Esophagus (tissue), 2 donors: ENCODE measurements around the gene RARA. TPM values are rescaled to one million over a fixed set of nuclear protein-coding genes. Genes with fewer than 3 reads are reported as not detected.
A peak's percentile ranks its signal among the peaks of the same experiment; 100 is the strongest.

ENCODE experiments used
- H3K27ac ChIP-seq, 2 donors: one replicate each; pipeline ENCODE4 v1.5.1; 2013; ENCODE audit warnings: low read depth in 2 of 2, mild to moderate bottlenecking in 2 of 2, inconsistent platforms in 1 of 2, low read length in 1 of 2, moderate library complexity in 1 of 2
- H3K27me3 ChIP-seq, 2 donors: one replicate each; pipeline ENCODE4 v1.6.1; 2013; ENCODE audit warnings: low read length in 2 of 2, control low read depth in 1 of 2, mild to moderate bottlenecking in 1 of 2; ENCODE audit not compliant: insufficient read depth in 2 of 2, control insufficient read depth in 1 of 2
- H3K36me3 ChIP-seq, 2 donors: one replicate each; pipeline ENCODE4 v1.6.1; 2013; ENCODE audit warnings: low read length in 1 of 2; ENCODE audit not compliant: control insufficient read depth in 2 of 2, insufficient read depth in 2 of 2
- H3K4me1 ChIP-seq, 2 donors: one replicate each; pipeline ENCODE4 v1.6.1; 2013; ENCODE audit warnings: low read length in 1 of 2; ENCODE audit not compliant: control insufficient read depth in 2 of 2, insufficient read depth in 2 of 2
- H3K4me3 ChIP-seq, 2 donors: one replicate each; pipeline ENCODE4 v1.5.1; 2013; ENCODE audit warnings: low read length in 2 of 2, mild to moderate bottlenecking in 2 of 2, low read depth in 1 of 2, moderate library complexity in 1 of 2
- H3K9me3 ChIP-seq, 2 donors: one replicate each; pipeline ENCODE4 v1.6.1; 2013; ENCODE audit warnings: mild to moderate bottlenecking in 2 of 2, low read depth in 1 of 2, low read length in 1 of 2, moderate library complexity in 1 of 2; ENCODE audit not compliant: control insufficient read depth in 2 of 2, insufficient read depth in 1 of 2
- WGBS, 2 donors: extraction: QIAGEN DNeasy Blood & Tissue Kit; methylation state at CpG; one replicate each; pipeline ENCODE4 v1.1.7; 2013; 5-methylcytosine and 5-hydroxymethylcytosine counted together
- polyA plus RNA-seq, 2 donors: library from polyadenylated mRNA; stranded (reverse); fragments of 200-250 nt; gene quantifications; one replicate each; pipeline ENCODE4 v1.2.3, GENCODE V29; 2013
- donor health status: healthy with polysubstance abuse.
- donor health status: Bipolar disorder and iron deficiency.

Gene RARA
- polyA plus RNA-seq, 2 donors = 5.2 to 6.6 TPM

DNA sequence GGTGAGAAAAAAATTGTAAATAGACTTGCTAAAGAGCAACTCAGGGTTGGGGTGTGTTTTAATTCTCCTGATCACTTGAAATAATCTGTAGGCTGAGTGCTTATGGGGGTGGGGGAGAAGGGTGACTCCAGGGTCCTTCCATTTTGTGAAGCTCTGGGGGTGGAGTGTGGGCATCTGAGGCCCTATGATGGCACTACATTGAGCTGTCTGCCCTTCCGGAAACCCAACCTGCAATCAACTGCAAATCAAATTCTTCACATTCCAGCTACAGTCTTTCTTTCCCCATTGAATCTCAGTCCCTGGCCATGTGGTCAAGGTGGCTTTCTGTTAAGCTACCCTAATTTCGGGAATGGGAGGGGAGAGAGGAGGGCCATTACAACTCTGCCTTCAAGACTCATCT lies 27.3 kb upstream of the RARA start:
- Histone ChIP-seq H3K36me3 (peaks cover 5 to 15% of the 10 kb centered on the region in 2 donors), H3K27me3 (no peaks in the 10 kb centered on the region), H3K4me1 (no peaks in the 10 kb centered on the region), H3K9me3 (no peaks in the 10 kb centered on the region), H3K4me3 (no peak overlapping the region), H3K27ac (no peak overlapping the region)
- WGBS, 2 donors = 80 to 85% methylated on average over 2 of the region's 2 CpGs

DNA sequence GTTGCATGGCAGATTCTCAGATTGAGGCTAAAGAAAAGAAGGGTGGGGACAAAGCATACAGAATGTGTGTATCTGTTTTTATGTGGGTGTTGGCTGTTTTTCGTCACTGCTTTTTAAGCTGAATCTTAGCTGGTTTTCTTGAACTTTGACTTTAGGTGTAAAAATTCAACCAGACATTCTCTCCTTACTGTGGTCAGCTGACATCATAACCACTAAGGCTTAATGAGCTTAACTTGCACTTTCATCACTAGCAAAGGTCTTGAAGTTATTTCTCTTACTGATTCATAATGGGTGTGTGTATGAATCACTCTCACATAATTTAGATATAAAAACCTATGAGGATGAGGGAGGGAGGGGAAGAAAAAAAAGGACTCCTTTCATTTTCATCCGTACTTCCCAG lies 25.3 kb upstream of the RARA start:
- Histone ChIP-seq H3K4me1 (peaks cover 0 to 2% of the 10 kb centered on the region in 2 donors), H3K4me3 (no peak overlapping the region), H3K27me3 (no peaks in the 10 kb centered on the region), H3K9me3 (no peaks in the 10 kb centered on the region), H3K36me3 (peaks cover 5 to 8% of the 10 kb centered on the region in 2 donors), H3K27ac (peak overlapping the region in 1 of 2 donors; percentile 69)
- 24 to 40% methylated on average over 2 of the region's 2 CpGs for WGBS, 2 donors

DNA sequence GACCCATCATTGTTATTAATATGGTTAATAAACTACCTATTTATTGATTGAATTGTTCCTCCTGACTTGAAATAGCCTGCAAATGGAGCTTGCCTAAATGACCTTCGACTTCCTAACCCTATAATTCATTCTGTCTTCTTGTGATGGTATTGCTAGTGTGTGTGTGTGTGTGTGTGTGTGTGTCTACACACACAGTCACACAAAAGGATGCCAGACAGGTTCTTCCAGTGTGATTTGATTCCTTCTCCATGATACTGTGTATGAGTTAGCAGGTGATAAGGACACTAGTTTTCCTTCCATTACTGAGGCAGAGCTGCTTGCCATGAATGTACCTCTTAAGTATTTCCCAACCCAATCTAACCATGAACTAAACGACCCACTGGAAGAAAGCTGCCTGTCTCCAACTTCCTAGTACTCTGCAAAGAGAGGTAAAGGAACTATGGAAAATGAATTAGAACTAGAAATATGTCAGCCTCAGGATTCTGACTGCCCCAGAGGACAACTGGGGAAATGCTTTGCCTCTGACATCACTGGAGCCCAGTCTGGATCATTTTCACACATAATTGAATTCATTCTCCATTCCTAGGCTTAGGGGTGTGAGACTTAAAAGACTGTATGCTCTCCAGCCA lies 24.8 kb upstream of the RARA start:
- Histone ChIP-seq H3K36me3 (peaks cover 1 to 5% of the 10 kb centered on the region in 2 donors), H3K27me3 (no peaks in the 10 kb centered on the region), H3K27ac (peak overlapping the region; percentile 69 to 72), H3K4me1 (peaks cover 0 to 2% of the 10 kb centered on the region in 2 donors), H3K4me3 (no peak overlapping the region), H3K9me3 (no peaks in the 10 kb centered on the region)
- WGBS, 2 donors = 24% methylated on average over 2 of the region's 2 CpGs

DNA sequence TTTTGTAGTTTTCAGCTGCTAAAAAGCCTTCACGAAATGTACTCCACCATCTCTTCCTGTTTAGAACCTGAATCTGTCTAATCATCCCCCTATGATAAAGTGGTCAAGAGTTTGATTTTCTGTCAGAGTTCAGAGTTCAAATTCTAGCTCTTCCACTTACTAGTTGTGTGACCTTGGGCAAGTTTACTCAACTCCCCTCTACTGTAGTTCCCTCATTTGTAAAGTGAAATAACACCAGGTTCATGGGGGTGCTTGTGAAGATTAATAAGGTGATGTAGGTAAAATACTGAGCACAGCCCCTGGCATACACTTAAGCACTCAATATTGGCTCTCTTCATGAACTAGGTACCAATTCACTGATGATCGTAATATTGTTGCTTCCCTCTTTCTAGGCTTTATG lies 22.5 kb upstream of the RARA start:
- Histone ChIP-seq H3K9me3 (no peaks in the 10 kb centered on the region), H3K4me1 (peaks cover 0 to 2% of the 10 kb centered on the region in 2 donors), H3K4me3 (no peak overlapping the region), H3K27ac (no peak overlapping the region), H3K27me3 (no peaks in the 10 kb centered on the region), H3K36me3 (no peaks in the 10 kb centered on the region)
- 90 to 97% methylated on average over 2 of the region's 2 CpGs for WGBS, 2 donors

DNA sequence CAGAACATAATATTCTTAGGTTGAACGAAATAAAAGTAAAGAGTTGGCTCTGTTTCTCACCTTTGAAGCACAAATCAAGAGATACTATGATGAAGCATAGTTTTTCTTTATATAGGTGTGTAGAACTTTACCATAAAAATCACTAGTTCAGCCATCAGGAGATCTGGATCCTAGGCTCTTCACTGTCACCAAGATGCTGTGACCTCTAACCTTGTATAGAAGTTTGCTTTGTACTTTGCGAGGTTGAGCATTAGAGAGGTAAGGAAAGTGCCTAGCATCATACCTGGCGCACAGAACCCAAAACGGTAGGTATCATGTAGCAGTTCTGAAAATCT lies 21.9 kb upstream of the RARA start:
- 45 to 46% methylated on average over 4 of the region's 4 CpGs for WGBS, 2 donors
- H3K9me3 ChIP-seq = no peaks in the 10 kb centered on the region
- H3K27me3 ChIP-seq = no peaks in the 10 kb centered on the region
- no peak overlapping the region for H3K4me3 ChIP-seq
- peak overlapping the region in 1 of 2 donors; percentile 45 for H3K27ac ChIP-seq
- no peaks in the 10 kb centered on the region for H3K36me3 ChIP-seq
- peaks cover 0 to 2% of the 10 kb centered on the region in 2 donors for H3K4me1 ChIP-seq

DNA sequence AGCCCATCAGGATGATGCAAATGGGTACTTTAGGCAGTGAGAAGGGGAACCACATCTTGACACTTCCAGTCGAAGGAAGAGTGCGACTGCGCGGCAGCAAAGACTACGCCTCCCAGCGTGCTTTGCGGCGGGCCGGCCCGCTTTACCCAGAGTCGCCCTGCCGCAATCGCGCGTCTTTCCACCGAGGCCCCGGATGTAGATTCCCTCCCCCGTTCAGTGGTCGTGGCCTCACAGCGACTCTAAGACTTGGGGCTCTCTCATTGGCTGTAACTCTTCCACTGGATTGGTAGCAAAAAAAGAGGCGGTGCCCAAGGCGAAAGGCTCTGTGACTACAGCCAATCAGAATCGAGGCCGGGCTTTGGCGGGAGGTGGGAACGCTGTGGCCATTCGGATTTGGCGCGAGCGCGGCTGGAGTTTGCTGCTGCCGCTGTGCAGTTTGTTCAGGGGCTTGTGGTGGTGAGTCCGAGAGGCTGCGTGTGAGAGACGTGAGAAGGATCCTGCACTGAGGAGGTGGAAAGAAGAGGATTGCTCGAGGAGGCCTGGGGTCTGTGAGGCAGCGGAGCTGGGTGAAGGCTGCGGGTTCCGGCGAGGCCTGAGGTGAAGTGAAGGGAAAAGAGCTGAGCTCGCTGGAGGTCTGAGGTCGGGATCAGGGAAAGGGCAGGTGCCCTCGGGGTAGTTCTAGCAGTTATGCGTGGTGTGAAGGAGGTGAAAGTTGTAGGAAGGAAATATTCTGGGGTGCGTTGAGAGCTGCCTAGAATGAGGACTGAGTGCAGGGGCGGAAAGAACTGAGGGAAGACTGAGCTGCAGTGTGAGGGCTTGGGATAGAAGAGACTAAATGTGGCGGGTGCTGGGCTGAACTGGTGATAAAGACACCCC lies 21.2 kb upstream of the RARA start, which contains the start of gene CDC6:
Gene CDC6 (plus strand): TSS at position 386 of the 876 bp plus-strand sequence. CDS start 1,542 bp downstream, outside the sequence.
- Histone ChIP-seq H3K27ac (peak within 1 kb of the TSS; percentile 36 to 72), H3K4me3 (peak within 1 kb of the TSS; percentile 56 to 72), H3K27me3 (no peaks in the 10 kb centered on the region), H3K4me1 (peaks cover 0 to 2% of the 10 kb centered on the region in 2 donors), H3K36me3 (no peaks in the 10 kb centered on the region), H3K9me3 (no peaks in the 10 kb centered on the region)
- 0 to 1% methylated on average over 47 of the region's 47 CpGs for WGBS, 2 donors

DNA sequence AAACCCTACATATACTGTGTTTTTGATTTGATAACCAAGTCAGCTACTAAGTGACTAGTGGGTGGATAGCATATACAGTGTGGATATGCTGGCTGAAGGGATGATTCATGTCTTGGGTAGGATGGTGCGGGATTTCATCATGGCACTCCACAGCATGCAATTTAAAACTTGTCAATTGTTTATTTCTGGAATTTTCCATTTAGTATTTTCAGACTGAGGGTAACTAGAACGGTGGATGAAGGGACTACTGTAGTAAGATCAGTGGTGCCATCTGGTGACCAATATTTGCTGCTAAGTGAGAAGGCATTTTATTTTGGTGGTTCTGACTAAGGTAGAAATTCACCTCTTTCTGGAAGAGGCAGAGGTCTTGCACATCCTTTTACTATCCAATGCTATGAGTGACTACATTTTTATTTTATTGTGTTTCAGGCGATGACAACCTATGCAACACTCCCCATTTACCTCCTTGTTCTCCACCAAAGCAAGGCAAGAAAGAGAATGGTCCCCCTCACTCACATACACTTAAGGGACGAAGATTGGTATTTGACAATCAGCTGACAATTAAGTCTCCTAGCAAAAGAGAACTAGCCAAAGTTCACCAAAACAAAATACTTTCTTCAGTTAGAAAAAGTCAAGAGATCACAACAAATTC lies 18.2 kb upstream of the RARA start:
- peaks cover 0 to 2% of the 10 kb centered on the region in 2 donors for H3K4me1 ChIP-seq
- 48 to 52% methylated on average over 4 of the region's 4 CpGs for WGBS, 2 donors
- no peaks in the 10 kb centered on the region for H3K9me3 ChIP-seq
- H3K27me3 ChIP-seq = no peaks in the 10 kb centered on the region
- no peaks in the 10 kb centered on the region for H3K36me3 ChIP-seq
- H3K4me3 ChIP-seq = no peak overlapping the region
- H3K27ac ChIP-seq = no peak overlapping the region

DNA sequence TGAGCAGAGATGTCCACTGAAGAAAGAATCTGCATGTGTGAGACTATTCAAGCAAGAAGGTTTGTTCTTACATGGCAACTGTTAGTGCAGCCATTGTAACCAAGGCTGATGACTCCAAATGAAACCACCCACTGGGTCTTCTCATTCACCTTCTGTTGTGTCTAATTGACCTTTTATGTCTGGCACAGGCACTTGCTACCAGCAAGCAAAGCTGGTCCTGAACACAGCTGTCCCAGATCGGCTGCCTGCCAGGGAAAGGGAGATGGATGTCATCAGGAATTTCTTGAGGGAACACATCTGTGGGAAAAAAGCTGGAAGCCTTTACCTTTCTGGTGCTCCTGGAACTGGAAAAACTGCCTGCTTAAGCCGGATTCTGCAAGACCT lies 17.7 kb upstream of the RARA start:
- H3K27ac ChIP-seq = no peak overlapping the region
- H3K27me3 ChIP-seq = no peaks in the 10 kb centered on the region
- H3K9me3 ChIP-seq = no peaks in the 10 kb centered on the region
- peaks cover 0 to 2% of the 10 kb centered on the region in 2 donors for H3K4me1 ChIP-seq
- no peaks in the 10 kb centered on the region for H3K36me3 ChIP-seq
- WGBS, 2 donors = 83 to 85% methylated on average over 2 of the region's 2 CpGs
- no peak overlapping the region for H3K4me3 ChIP-seq

DNA sequence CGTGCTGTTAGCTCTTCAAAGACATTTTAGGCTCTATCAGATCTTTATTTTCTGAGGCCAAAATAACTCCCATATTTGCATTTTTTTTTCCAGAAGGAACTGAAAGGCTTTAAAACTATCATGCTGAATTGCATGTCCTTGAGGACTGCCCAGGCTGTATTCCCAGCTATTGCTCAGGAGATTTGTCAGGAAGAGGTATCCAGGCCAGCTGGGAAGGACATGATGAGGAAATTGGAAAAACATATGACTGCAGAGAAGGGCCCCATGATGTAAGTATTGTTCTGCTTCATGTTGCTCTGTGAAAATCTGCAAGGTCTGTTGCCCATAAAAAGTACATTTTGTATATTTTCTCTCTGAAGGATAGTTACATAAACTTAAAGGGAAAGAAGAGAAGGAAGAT lies 15.6 kb upstream of the RARA start:
- no peak overlapping the region for H3K27ac ChIP-seq
- no peak overlapping the region for H3K4me3 ChIP-seq
- H3K27me3 ChIP-seq = no peaks in the 10 kb centered on the region
- H3K9me3 ChIP-seq = no peaks in the 10 kb centered on the region
- 81% methylated on average over 1 of the region's 1 CpG for WGBS, 2 donors
- no peaks in the 10 kb centered on the region for H3K4me1 ChIP-seq
- H3K36me3 ChIP-seq = no peaks in the 10 kb centered on the region
